Pancreas (tissue), 10 donors: ENCODE results near the gene AURKA. TPM values are rescaled to one million over a fixed set of nuclear protein-coding genes. Genes with fewer than 3 reads are reported as not detected.

Source experiments
- ATAC-seq, 4 donors: fragments of 200-7000 bp; cut with Tn5 transposase; one replicate each; pipeline versions ENCODE4 v1.8.0 to v1.9.1; 2020; ENCODE audit warnings: mild to moderate bottlenecking in 4 of 4, moderate library complexity in 4 of 4
- DNase-seq, 6 donors: peaks; one replicate each; pipeline ENCODE4 v3.0.0-alpha.2; 2020
- FAIRE-seq: peaks from 2 replicates; lab custom pipeline; 2012; peaks lifted over from hg19 to GRCh38; lab: Jason Lieb, UNC
- H3K27ac ChIP-seq, 4 donors: fragments of 200-600 bp; sonication (generic); 1 replicate in 3 of 4; 2 replicates in 1 of 4; pipeline versions ENCODE4 v1.5.0 to v1.8.0; 2020
- H3K27me3 ChIP-seq, 4 donors: fragments of 200-600 bp; one replicate each; pipeline ENCODE4 v1.8.0; 2021
- H3K36me3 ChIP-seq, 3 donors: fragments of 200-600 bp; sonication (generic) in 1 of 3; one replicate each; pipeline versions ENCODE4 v1.5.0 to v1.8.0; 2020 to 2021
- H3K4me1 ChIP-seq, 3 donors: fragments of 200-600 bp; one replicate each; pipeline ENCODE4 v1.8.0; 2021
- H3K4me3 ChIP-seq, 4 donors: fragments of 200-600 bp; sonication (generic) in 2 of 4; one replicate each; pipeline versions ENCODE4 v1.5.0 to v1.8.0; 2020 to 2021
- H3K9me3 ChIP-seq, 4 donors: fragments of 200-600 bp; one replicate each; pipeline ENCODE4 v1.8.0; 2021
- WGBS, 2 donors: extraction: QIAGEN DNeasy Blood & Tissue Kit; methylation state at CpG; one replicate each; pipeline ENCODE4 v1.1.7; 2013; 5-methylcytosine and 5-hydroxymethylcytosine counted together
- intact Hi-C, 3 donors: fragments of 100-400 bp; cut with DNase I; formaldehyde crosslinking; loops; one replicate each; pipeline versions ENCODE4 v1.11.1 to v1.14.2; 2022
- polyA plus RNA-seq, 2 donors: library from polyadenylated mRNA; stranded (reverse); fragments of 200-250 nt; gene quantifications; one replicate each; pipeline ENCODE4 v1.2.3, GENCODE V29; 2013
- total RNA-seq, 6 donors: library from RNA; stranded (reverse); fragmentation: NEBNext Ultra II Directional in 4 of 6; extraction: Animal tissue kit (Norgen Biotek cat#: 25700) in 4 of 6; gene quantifications; one replicate each; pipeline versions ENCODE4 v1.2.1 to v1.2.4, GENCODE V29; 2021 to 2023
- TF ChIP-seq, protein P1 (sequence below), 4 donors: fragments of 200-600 bp; sonication (generic) in 3 of 4; IDR thresholded peaks; one replicate each; pipeline versions ENCODE4 v1.5.0 to v1.8.0; 2021; ENCODE audit warnings: antibody characterized with exemption in 4 of 4
- donor health status: healthy with polysubstance abuse.
- donor health status: DM: no; HTN: no; CAD: no; lungs with moderate emphysema.
- donor health status: DM: no; HTN: no; CAD: no.
- donor health status: control.
- donor health status: control.
- donor health status: Bipolar disorder and iron deficiency.
- donor health status: DM: yes; HTN: yes; CAD: no.
- donor health status: DM: no; HTN: no; CAD: no.
- donor health status: DM: no; HTN: no; CAD: no.
- donor health status: DM: yes; HTN: yes; CAD: no.

The AURKA gene
- total and polyA plus RNA-seq, 8 donors, result 0.51 to 1.9 (median 0.91) TPM

GRCh38 chr20:56359212-56360132 is 32.5 kb downstream of the AURKA start:
- TF ChIP-seq, protein P1, sequence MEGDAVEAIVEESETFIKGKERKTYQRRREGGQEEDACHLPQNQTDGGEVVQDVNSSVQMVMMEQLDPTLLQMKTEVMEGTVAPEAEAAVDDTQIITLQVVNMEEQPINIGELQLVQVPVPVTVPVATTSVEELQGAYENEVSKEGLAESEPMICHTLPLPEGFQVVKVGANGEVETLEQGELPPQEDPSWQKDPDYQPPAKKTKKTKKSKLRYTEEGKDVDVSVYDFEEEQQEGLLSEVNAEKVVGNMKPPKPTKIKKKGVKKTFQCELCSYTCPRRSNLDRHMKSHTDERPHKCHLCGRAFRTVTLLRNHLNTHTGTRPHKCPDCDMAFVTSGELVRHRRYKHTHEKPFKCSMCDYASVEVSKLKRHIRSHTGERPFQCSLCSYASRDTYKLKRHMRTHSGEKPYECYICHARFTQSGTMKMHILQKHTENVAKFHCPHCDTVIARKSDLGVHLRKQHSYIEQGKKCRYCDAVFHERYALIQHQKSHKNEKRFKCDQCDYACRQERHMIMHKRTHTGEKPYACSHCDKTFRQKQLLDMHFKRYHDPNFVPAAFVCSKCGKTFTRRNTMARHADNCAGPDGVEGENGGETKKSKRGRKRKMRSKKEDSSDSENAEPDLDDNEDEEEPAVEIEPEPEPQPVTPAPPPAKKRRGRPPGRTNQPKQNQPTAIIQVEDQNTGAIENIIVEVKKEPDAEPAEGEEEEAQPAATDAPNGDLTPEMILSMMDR (IDR thresholded peaks at IDR 0.05), result no peak
- H3K4me1 ChIP-seq, result peaks cover 0 to 6% (median 0%) of the 10 kb centered on the region in 3 donors
- intact Hi-C loops, result no loop called here
- 9 to 10% methylated on average over 50 to 51 of the region's 51 CpGs for WGBS, 2 donors
- no peak for FAIRE-seq
- peak; percentile 32 to 66 (median 64) for ATAC-seq
- no peaks in the 10 kb centered on the region for H3K27me3 ChIP-seq
- H3K9me3 ChIP-seq, result no peaks in the 10 kb centered on the region
- H3K36me3 ChIP-seq, result no peaks in the 10 kb centered on the region
- peak overlapping the region; percentile 24 to 62 (median 50) for H3K27ac ChIP-seq
- peak; percentile 36 to 86 (median 53) for DNase-seq
- H3K4me3 ChIP-seq, result peak overlapping the region; percentile 87 to 96 (median 95)

- TF ChIP-seq, protein P1 (IDR thresholded peaks at IDR 0.05), result no peak
- peak within 1 kb of the TSS; percentile 24 to 62 (median 50) for H3K27ac ChIP-seq
- no peaks in the 10 kb centered on the region for H3K27me3 ChIP-seq
- peak within 1 kb of the TSS; percentile 87 to 96 (median 95) for H3K4me3 ChIP-seq
- no peaks in the 10 kb centered on the region for H3K36me3 ChIP-seq
- FAIRE-seq, result no peak
- peak; percentile 86 to 96 (median 90) for DNase-seq
- WGBS, 2 donors, result 1% methylated on average over 46 to 63 of the region's 63 CpGs
- intact Hi-C loops, result no loop called here
- H3K9me3 ChIP-seq, result no peaks in the 10 kb centered on the region
- ATAC-seq, result peak; percentile 95 to 98 (median 97)
- H3K4me1 ChIP-seq, result peaks cover 0 to 6% (median 0%) of the 10 kb centered on the region in 3 donors
These were observed 33.3 kb downstream of the AURKA start, which contains the start of gene FAM210B for GRCh38 chr20:56358600-56359211. TSS of gene FAM210B (plus strand) at chr20:56358974. CDS start at chr20:56359006, 32 bp downstream.

- DNase-seq, result no peak
- Histone ChIP-seq H3K36me3 (no peaks in the 10 kb centered on the region), H3K27ac (no peak overlapping the region), H3K4me1 (peaks cover 0 to 6% (median 0%) of the 10 kb centered on the region in 3 donors), H3K4me3 (peak overlapping the region in 1 of 4 donors; percentile 95), H3K27me3 (no peaks in the 10 kb centered on the region), H3K9me3 (no peaks in the 10 kb centered on the region)
- intact Hi-C loops, result no loop called here
- 68 to 74% methylated on average over 6 of the region's 6 CpGs for WGBS, 2 donors
- TF ChIP-seq, protein P1 (IDR thresholded peaks at IDR 0.05), result no peak
- no peak for ATAC-seq
- FAIRE-seq, result no peak
These were observed 33.9 kb downstream of the AURKA start for GRCh38 chr20:56358070-56358469.

- H3K27me3 ChIP-seq, result no peaks in the 10 kb centered on the region
- DNase-seq (no peak), FAIRE-seq (no peak), ATAC-seq (no peak)
- no peak overlapping the region for H3K4me3 ChIP-seq
- H3K9me3 ChIP-seq, result no peaks in the 10 kb centered on the region
- intact Hi-C loops, result no loop called here
- TF ChIP-seq, protein P1 (IDR thresholded peaks at IDR 0.05), result no peak
- no peak overlapping the region for H3K27ac ChIP-seq
- no peaks in the 10 kb centered on the region for H3K36me3 ChIP-seq
- H3K4me1 ChIP-seq, result peaks cover under 1 to 7% (median 4%) of the 10 kb centered on the region in 3 donors
- WGBS, 2 donors, result 74 to 83% methylated on average over 4 of the region's 4 CpGs
These were observed 38.7 kb downstream of the AURKA start for GRCh38 chr20:56353356-56353755.
